Erythroblast (primary cell): ENCODE results near the gene STK38.

Experiments used
- GATA1 ChIP-seq: IDR thresholded peaks from 2 replicates; pipeline ENCODE4 v1.6.1; 2011; ENCODE audit warnings: low read depth, mild to moderate bottlenecking, control low read depth, low read length, moderate library complexity
- POLR2A ChIP-seq: IDR thresholded peaks from 2 replicates; pipeline ENCODE4 v1.6.1; 2011; ENCODE audit warnings: mild to moderate bottlenecking, low read length

GRCh38 chr6:36555750-36556252 lies 8.5 kb upstream of the STK38 start:
- TF ChIP-seq POLR2A (no peak), GATA1 (no peak)
